ENCODE data around the gene RPS6KA2.

The RPS6KA2 gene

DNA sequence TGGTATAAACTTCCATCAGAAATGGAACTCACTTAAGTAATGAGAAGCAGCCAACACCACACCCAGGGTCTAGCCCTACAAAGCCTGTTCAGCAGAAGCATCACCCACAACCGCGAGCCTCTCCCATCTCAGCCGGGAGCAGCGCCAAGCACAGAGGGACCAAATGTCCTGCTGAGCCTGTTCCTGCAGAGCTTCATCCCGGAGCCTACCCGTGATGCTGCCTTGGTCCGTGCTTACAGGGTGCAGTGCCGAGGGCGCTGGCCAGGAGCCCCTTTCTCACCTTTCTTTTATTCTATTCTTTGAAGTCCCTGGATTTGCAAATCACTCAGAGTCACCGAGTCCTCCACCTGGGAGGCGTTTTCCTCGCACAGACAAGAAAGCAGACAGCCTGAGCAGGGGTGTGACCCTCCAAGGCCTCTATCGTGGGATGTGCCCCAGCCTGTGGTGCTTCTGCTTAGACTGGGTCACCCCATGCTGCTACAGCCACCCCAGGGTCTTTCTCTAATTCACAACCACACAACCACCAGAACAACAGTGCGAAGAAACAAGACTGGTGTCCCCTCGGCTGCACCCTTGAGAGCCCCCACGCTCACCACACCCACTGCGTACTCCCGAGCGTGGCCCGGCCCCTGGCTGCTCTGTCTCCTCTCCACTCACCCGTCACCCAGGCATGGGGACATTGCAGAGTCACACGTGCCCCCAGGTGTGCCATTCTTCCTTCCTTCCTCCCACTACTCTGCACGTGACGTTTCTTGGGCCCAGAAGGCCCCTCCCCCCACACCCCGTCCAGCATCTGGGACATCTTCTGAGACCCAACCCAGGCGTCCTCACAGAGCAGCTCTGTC is 152.1 kb downstream of the RPS6KA2 start:
- no peak for TF ChIP-seq CTCF (IDR thresholded peaks at IDR 0.05; ENCODE audit: low read depth, low read length, missing control alignments)

DNA sequence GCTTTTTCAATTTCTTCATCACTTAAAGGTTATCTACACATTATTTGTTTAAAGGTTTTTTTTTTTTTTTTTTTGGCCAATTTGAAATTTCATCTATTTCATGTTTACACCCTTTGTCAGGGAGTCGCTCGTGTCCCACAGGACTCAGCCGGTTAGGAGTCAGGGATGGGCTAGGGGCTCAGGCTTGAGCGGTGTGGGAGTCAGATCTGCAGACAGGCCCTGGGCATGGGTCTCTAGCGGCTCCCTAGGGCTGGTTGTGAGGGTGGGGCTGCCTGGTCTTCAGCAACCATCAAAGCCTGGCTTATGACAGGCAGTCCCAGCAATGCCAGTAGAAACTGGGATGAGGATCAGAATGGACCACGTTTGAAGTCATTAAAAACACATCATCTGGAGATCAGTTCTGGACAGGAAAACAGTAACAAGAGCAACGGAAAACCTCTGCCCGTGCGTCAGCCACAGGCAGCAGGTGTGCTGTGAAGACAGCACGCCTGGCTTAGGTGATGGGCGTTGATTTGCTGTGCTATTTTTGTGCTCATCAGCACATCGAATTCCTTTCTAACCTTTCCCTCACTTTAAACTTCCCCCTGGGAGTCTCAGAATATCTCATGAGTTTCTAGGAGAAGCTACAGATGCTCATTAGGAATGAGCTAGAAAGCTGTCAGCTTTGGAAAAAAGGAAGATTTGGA is 153.0 kb downstream of the RPS6KA2 start:
- no peak for DNase-seq (ENCODE audit: low read depth)
- no peak for TF ChIP-seq CTCF (IDR thresholded peaks at IDR 0.05; ENCODE audit: low read depth, low read length, missing control alignments)
- no peak overlapping the region for H3K4me3 ChIP-seq (ENCODE audit: low read depth, low read length)

More for the DNA sequence above, 152.1 kb downstream of the RPS6KA2 start:
- DNase-seq (ENCODE audit: low read depth) = no peak
- H3K4me3 ChIP-seq (ENCODE audit: low read depth, low read length) = no peak overlapping the region

GRCh38 chr6:166472636-166473035 is 154.4 kb downstream of the RPS6KA2 start:
- no peak for TF ChIP-seq CTCF (IDR thresholded peaks at IDR 0.05; ENCODE audit: low read depth, low read length, missing control alignments)
- no peak overlapping the region for H3K4me3 ChIP-seq (ENCODE audit: low read depth, low read length)
- no peak for DNase-seq (ENCODE audit: low read depth)

DNA sequence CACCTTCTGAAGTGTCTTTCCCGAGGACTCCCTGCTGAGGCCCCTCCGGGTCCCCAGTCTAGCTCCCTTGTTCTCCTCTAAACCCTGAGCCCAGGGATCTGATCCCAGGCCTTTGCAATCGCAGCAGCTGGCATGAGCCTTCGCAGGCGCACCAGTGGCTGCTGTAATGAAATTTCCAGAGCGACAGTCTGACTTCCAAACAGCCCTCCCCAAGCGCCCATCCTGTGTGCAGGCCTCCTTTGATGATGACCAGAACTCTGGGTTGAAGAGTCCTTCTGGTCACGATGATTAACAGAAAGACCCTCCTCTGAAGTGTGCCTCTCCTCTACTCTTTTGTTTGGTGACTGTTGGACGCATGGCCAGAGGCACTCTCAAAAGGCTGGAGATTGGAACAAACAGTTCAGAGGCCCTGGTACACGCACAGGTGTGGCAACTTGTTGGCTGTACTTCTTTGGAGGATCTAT is 155.2 kb downstream of the RPS6KA2 start:
- no peak for TF ChIP-seq CTCF (IDR thresholded peaks at IDR 0.05; ENCODE audit: low read depth, low read length, missing control alignments)
- no peak overlapping the region for H3K4me3 ChIP-seq (ENCODE audit: low read depth, low read length)
- DNase-seq (ENCODE audit: low read depth) = no peak

- TF ChIP-seq CTCF (IDR thresholded peaks at IDR 0.05; ENCODE audit: low read depth, low read length, missing control alignments) = no peak
- DNase-seq (ENCODE audit: low read depth) = no peak
- no peak overlapping the region for H3K4me3 ChIP-seq (ENCODE audit: low read depth, low read length)
Observed at GRCh38 chr6:166470863-166471410, 156.1 kb downstream of the RPS6KA2 start.

DNA sequence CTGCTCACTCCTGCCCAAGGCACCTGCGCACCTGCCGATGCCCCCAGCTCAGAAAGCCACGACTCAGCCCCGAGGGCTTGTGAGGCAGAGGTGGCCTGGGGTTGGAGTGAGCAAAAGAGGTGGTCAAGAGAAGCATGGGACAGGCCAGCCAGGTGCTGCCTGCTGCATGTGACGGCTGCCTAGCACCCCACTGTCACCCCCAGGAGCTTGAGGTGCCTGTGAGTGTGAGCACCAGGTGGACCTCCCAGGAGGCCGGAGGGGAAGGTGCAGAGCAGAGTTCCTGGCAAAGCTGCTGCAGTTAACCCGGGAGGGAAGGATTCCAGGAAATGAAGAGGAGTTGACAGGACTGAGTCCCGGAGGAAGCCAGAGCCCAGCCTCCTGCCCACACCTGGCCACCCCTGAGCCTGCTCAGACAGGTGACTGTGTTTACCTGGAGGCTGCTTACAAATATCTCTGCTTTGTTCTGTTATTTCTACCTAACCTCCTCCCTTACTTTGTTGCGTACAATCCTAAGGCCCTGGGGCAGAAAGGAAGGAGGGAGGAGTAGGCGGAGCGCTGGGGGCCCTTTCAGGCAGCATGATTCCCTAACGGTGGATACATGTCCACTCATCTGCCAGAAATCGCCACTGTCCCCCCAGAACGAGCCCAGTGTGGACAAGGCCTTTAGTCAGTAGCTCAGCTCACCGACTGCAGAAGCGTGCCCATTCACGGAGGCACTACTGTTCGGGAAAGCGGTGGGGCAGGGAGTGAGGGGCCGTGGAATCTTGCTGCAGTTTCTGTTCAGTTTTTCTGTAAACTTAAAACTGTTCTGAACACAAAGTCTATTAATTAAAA is 156.8 kb downstream of the RPS6KA2 start:
- no peak for TF ChIP-seq CTCF (IDR thresholded peaks at IDR 0.05; ENCODE audit: low read depth, low read length, missing control alignments)
- H3K4me3 ChIP-seq (ENCODE audit: low read depth, low read length) = no peak overlapping the region
- DNase-seq (ENCODE audit: low read depth) = no peak

Data from GM12864 (cell line).